Measurements from ENCODE around the gene IL20RA.
A peak's percentile ranks its signal among the peaks of the same experiment; 100 is the strongest.
"Not testable (repeated sequence)": the region's sequence is repeated elsewhere in the genome, so short reads cannot be mapped to it uniquely, and the experiment has no call there.

IL20RA gene

GRCh38 chr6:136969433-136969832 is 75.3 kb downstream of the IL20RA start:
- no peak for DNase-seq

GRCh38 chr6:136968837-136969236 is 75.9 kb downstream of the IL20RA start:
- DNase-seq = no peak

GRCh38 chr6:136967876-136968752 is 76.7 kb downstream of the IL20RA start:
- peak; percentile 79 for DNase-seq

- DNase-seq = no peak
Observed at GRCh38 chr6:136964398-136964797, 80.4 kb downstream of the IL20RA start.

GRCh38 chr6:136963259-136963658 is 81.5 kb downstream of the IL20RA start:
- DNase-seq = peak; percentile 17

GRCh38 chr6:136962661-136963060 is 82.1 kb downstream of the IL20RA start:
- peak; percentile 86 for DNase-seq

GRCh38 chr6:136961848-136962247 is 82.9 kb downstream of the IL20RA start:
- peak; percentile 66 for DNase-seq

- DNase-seq = no peak
Observed at GRCh38 chr6:136960781-136961180, 84.0 kb downstream of the IL20RA start.

- not testable (repeated sequence) for DNase-seq
Observed at GRCh38 chr6:136959935-136960334, 84.8 kb downstream of the IL20RA start.

GRCh38 chr6:136959471-136959891 is 85.3 kb downstream of the IL20RA start:
- DNase-seq = peak; percentile 67

GRCh38 chr6:136958168-136958567 is 86.6 kb downstream of the IL20RA start:
- DNase-seq = no peak

GRCh38 chr6:136956590-136957544 is 87.9 kb downstream of the IL20RA start:
- DNase-seq = peak; percentile 50

- no peak for DNase-seq
Observed at GRCh38 chr6:136955123-136955522, 89.6 kb downstream of the IL20RA start.

- DNase-seq = peak; percentile 25
Observed at GRCh38 chr6:136952714-136953260, 92.0 kb downstream of the IL20RA start.

GRCh38 chr6:136950436-136951126 is 94.2 kb downstream of the IL20RA start:
- DNase-seq = no peak

All from SHP77 treated with DMSO at 0.1 percent for 48 hours (cell line).